Central memory CD4-positive, alpha-beta T cell (primary cell): ENCODE data around the gene TRIM10.

Experiments used
- DNase-seq: peaks from one replicate; pipeline ENCODE4 v3.0.0; 2022
- total RNA-seq, 3 experiments: gene quantifications; one replicate each; lab custom pipeline; 2026; lab: John Stamatoyannopoulos, UW

The TRIM10 gene
- total RNA-seq, result 0 to 0.04 (median 0) reads per million in 3 experiments

- no peak for DNase-seq
Measured at GRCh38 chr6:30160785-30161531, at the start of gene TRIM10. Gene TRIM10, minus strand, starts transcription at chr6:30161211. Its CDS starts 353 bp downstream, at chr6:30160858.

GRCh38 chr6:30207619-30208295 lies 46.7 kb upstream of the TRIM10 start:
- DNase-seq, result no peak

GRCh38 chr6:30206799-30207618 lies 46.0 kb upstream of the TRIM10 start:
- no peak for DNase-seq

- DNase-seq, result no peak
Measured at GRCh38 chr6:30206152-30206551, 45.1 kb upstream of the TRIM10 start.

GRCh38 chr6:30204116-30204515 lies 43.1 kb upstream of the TRIM10 start:
- DNase-seq, result no peak

GRCh38 chr6:30202366-30202765 lies 41.4 kb upstream of the TRIM10 start:
- no peak for DNase-seq

- no peak for DNase-seq
Measured at GRCh38 chr6:30200551-30201281, 39.7 kb upstream of the TRIM10 start.

GRCh38 chr6:30198166-30199084 lies 37.4 kb upstream of the TRIM10 start:
- DNase-seq, result no peak

- DNase-seq, result no peak
Measured at GRCh38 chr6:30196376-30196775, 35.4 kb upstream of the TRIM10 start.

- no peak for DNase-seq
Measured at GRCh38 chr6:30195951-30196350, 34.9 kb upstream of the TRIM10 start.

GRCh38 chr6:30194797-30195690 lies 34.0 kb upstream of the TRIM10 start:
- no peak for DNase-seq

- DNase-seq, result no peak
Measured at GRCh38 chr6:30192076-30192475, 31.1 kb upstream of the TRIM10 start.

GRCh38 chr6:30188541-30188940 lies 27.5 kb upstream of the TRIM10 start:
- no peak for DNase-seq

- DNase-seq, result no peak
Measured at GRCh38 chr6:30185846-30186484, 25.0 kb upstream of the TRIM10 start.

- no peak for DNase-seq
Measured at GRCh38 chr6:30184417-30185031, 23.5 kb upstream of the TRIM10 start.

- DNase-seq, result no peak
Measured at GRCh38 chr6:30180145-30180544, 19.1 kb upstream of the TRIM10 start.

GRCh38 chr6:30178837-30179236 lies 17.8 kb upstream of the TRIM10 start:
- DNase-seq, result no peak

GRCh38 chr6:30175765-30176164 lies 14.8 kb upstream of the TRIM10 start:
- DNase-seq, result no peak

GRCh38 chr6:30172681-30173080 lies 11.7 kb upstream of the TRIM10 start:
- no peak for DNase-seq
